ENCODE measurements around the gene PDCL2. TPM values are rescaled to one million over a fixed set of nuclear protein-coding genes. Genes with fewer than 3 reads are reported as not detected.
A peak's percentile ranks its signal among the peaks of the same experiment; 100 is the strongest.

The PDCL2 gene
- total RNA-seq, 4 donors from 2014 or later: not detected

DNA sequence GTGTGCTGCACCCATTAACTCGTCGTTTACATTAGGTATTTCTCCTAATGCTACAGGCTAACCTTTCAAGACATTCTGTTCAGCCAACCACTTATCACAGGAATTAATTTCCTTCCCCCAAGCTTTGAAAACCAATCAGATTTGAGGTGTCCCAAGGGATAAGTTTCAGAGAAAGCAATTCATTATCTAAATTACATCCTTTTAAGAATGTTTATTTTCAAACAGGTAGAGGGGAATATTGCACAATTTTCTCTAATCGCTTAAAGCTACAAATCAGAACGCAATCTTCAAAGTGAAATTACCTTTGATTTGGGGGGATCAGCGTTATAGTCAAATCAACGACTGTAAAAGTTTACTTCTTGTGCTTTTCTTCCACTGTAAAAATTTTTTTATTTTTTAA is 46.9 kb downstream of the PDCL2 start:
- Histone ChIP-seq H3K4me3 (peak overlapping the region; percentile 83 to 95 (median 88)), H3K4me1 (peaks cover 0 to 17% (median 6%) of the 10 kb centered on the region in 4 donors), H3K9me3 (no peaks in the 10 kb centered on the region), H3K36me3 (no peaks in the 10 kb centered on the region), H3K27ac (peak overlapping the region; percentile 97 to 98 (median 98)), H3K27me3 (no peaks in the 10 kb centered on the region)
- TF ChIP-seq POLR2A (IDR thresholded peaks at IDR 0.05): no peak
- TF ChIP-seq, protein P1, sequence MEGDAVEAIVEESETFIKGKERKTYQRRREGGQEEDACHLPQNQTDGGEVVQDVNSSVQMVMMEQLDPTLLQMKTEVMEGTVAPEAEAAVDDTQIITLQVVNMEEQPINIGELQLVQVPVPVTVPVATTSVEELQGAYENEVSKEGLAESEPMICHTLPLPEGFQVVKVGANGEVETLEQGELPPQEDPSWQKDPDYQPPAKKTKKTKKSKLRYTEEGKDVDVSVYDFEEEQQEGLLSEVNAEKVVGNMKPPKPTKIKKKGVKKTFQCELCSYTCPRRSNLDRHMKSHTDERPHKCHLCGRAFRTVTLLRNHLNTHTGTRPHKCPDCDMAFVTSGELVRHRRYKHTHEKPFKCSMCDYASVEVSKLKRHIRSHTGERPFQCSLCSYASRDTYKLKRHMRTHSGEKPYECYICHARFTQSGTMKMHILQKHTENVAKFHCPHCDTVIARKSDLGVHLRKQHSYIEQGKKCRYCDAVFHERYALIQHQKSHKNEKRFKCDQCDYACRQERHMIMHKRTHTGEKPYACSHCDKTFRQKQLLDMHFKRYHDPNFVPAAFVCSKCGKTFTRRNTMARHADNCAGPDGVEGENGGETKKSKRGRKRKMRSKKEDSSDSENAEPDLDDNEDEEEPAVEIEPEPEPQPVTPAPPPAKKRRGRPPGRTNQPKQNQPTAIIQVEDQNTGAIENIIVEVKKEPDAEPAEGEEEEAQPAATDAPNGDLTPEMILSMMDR (IDR thresholded peaks at IDR 0.05): no peak
- DNase-seq: no peak

DNA sequence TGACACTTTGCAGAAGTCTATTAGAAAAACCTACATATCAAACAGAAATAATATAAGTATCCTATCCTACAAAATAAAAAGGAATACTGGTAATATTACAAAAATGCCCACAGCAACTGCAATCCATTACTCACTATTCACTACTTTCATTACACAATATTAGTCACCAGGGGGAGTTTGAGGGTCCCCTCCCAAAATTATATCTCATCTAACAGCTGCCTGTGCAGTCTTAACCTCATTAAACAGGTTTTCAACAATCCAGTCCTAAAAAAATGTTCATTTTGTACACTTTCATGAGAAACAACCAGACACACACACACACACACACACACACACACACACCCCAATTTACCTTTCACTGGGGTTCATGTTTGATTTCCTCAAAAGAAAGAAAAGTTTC is 48.2 kb downstream of the PDCL2 start:
- H3K36me3 ChIP-seq: no peaks in the 10 kb centered on the region
- no peak for DNase-seq
- H3K27me3 ChIP-seq: no peaks in the 10 kb centered on the region
- no peak overlapping the region for H3K4me3 ChIP-seq
- peaks cover 0 to 17% (median 6%) of the 10 kb centered on the region in 4 donors for H3K4me1 ChIP-seq
- H3K27ac ChIP-seq: no peak overlapping the region
- H3K9me3 ChIP-seq: no peaks in the 10 kb centered on the region
- TF ChIP-seq POLR2A (IDR thresholded peaks at IDR 0.05): no peak
- TF ChIP-seq, protein P1 (IDR thresholded peaks at IDR 0.05): peak in 1 of 6 experiments; percentile 5

DNA sequence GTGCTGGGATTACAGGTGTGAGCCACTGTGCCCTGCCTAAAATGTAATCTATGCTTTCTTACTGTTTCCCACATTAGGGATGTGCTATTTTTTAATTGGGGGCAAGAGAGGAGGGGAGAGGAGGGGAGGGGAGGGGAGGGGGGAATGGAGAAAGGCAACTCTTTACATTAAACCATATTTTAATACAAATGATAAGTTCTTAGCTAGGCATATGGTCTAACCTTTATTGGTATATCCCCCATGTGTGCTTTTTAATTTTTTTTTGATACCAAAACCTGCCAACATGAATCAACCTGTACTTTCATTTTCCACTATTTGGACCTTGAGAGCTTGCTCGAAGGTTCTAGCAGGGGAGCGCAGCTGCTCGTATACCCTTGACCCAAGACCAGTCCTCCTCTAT is 51.8 kb downstream of the PDCL2 start:
- no peak for DNase-seq
- Histone ChIP-seq H3K9me3 (no peaks in the 10 kb centered on the region), H3K27ac (no peak overlapping the region), H3K36me3 (no peaks in the 10 kb centered on the region), H3K4me3 (no peak overlapping the region), H3K4me1 (peaks cover 0 to 4% (median 1%) of the 10 kb centered on the region in 4 donors), H3K27me3 (no peaks in the 10 kb centered on the region)
- TF ChIP-seq, protein P1 (IDR thresholded peaks at IDR 0.05): no peak
- no peak for TF ChIP-seq POLR2A (IDR thresholded peaks at IDR 0.05)

DNA sequence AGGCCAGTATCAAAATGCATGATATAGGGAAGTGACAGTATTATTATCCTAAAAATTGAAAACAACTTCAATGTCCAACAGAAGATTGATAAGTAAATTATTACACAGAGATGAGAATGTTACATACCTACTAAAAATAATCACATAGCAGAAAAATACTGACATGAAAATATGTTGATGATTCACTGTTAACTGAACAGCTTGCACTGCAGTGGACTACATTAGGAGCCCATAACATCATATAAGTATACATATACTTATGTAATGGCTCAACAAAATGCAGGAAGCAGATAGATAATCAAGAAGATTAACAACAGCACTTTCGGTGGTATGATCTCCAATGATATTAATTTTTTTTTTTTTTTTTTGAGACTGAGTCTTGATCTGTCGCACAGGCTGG is 52.4 kb downstream of the PDCL2 start:
- TF ChIP-seq, protein P1 (IDR thresholded peaks at IDR 0.05): no peak
- TF ChIP-seq POLR2A (IDR thresholded peaks at IDR 0.05): no peak
- Histone ChIP-seq H3K4me1 (peaks cover 0 to 4% (median 0%) of the 10 kb centered on the region in 4 donors), H3K36me3 (no peaks in the 10 kb centered on the region), H3K27ac (no peak overlapping the region), H3K4me3 (no peak overlapping the region), H3K27me3 (no peaks in the 10 kb centered on the region), H3K9me3 (no peaks in the 10 kb centered on the region)
- no peak for DNase-seq

DNA sequence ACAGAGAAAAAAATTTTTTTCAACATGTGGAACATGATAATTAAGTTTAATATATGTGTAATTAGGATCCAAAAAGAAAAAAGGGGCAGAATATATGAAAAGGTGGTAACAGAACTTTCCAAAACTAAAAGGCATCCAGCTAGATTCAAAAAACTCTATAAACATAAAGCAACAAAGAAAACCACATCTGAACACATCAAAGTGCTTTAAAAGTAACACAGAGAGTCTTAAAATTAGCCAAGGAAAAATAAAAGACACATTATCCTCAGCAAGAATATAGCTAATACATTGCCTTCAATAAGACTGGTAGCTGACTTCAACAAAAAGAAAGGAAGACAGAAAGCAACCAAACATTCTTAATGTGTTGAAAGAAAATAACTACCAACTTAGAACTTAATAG is 53.5 kb downstream of the PDCL2 start:
- no peaks in the 10 kb centered on the region for H3K36me3 ChIP-seq
- TF ChIP-seq, protein P1 (IDR thresholded peaks at IDR 0.05): no peak
- no peaks in the 10 kb centered on the region for H3K27me3 ChIP-seq
- no peak overlapping the region for H3K27ac ChIP-seq
- no peaks in the 10 kb centered on the region for H3K4me1 ChIP-seq
- no peak overlapping the region for H3K4me3 ChIP-seq
- no peaks in the 10 kb centered on the region for H3K9me3 ChIP-seq
- DNase-seq: no peak

DNA sequence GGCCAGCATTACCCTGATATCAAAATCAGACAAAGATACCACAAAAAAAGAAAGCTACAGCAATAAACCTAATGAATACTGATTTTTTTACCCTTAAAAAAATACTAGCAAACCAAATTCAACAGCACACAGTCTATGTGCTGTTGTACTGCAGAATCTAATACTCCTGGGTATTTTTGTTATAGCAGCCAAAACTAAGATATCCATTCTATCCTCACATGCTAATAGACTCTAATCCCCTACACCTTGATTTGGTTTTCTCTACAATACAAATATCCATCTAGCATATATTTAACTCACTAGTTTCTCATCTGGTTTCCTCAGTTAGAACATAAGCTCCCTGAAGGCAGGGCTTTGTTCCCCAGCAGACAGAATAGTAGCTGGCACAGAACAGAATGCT is 57.7 kb downstream of the PDCL2 start:
- TF ChIP-seq, protein P1 (IDR thresholded peaks at IDR 0.05): no peak
- TF ChIP-seq POLR2A (IDR thresholded peaks at IDR 0.05): no peak
- no peaks in the 10 kb centered on the region for H3K36me3 ChIP-seq
- no peak for DNase-seq
- H3K9me3 ChIP-seq: no peaks in the 10 kb centered on the region
- no peak overlapping the region for H3K27ac ChIP-seq
- no peaks in the 10 kb centered on the region for H3K27me3 ChIP-seq
- H3K4me1 ChIP-seq: no peaks in the 10 kb centered on the region
- no peak overlapping the region for H3K4me3 ChIP-seq

Data from Peyer's patch (tissue), 4 donors.